Cardiac septum (tissue), 1 donor: ENCODE data around the gene ELOVL6. TPM values are rescaled to one million over a fixed set of nuclear protein-coding genes. Genes with fewer than 3 reads are reported as not detected.

Experiments used
- DNase-seq: peaks from one replicate; pipeline ENCODE4 v3.0.0-alpha.2; 2020; ENCODE audit warnings: low spot score
- intact Hi-C: fragments of 100-400 bp; cut with DNase I; formaldehyde crosslinking; loops from one replicate; pipeline ENCODE4 v1.14.0; 2022
- total RNA-seq: library from RNA; stranded (reverse); fragmentation: NEBNext Ultra II Directional; extraction: Animal tissue kit (Norgen Biotek cat#: 25700); gene quantifications from one replicate; pipeline ENCODE4 v1.2.1, GENCODE V29; 2021
- donor health status: DM: no; HTN: no; CAD: no.

The ELOVL6 gene
- total RNA-seq, 1 donor from 2014 or later: 2.4 TPM

DNA sequence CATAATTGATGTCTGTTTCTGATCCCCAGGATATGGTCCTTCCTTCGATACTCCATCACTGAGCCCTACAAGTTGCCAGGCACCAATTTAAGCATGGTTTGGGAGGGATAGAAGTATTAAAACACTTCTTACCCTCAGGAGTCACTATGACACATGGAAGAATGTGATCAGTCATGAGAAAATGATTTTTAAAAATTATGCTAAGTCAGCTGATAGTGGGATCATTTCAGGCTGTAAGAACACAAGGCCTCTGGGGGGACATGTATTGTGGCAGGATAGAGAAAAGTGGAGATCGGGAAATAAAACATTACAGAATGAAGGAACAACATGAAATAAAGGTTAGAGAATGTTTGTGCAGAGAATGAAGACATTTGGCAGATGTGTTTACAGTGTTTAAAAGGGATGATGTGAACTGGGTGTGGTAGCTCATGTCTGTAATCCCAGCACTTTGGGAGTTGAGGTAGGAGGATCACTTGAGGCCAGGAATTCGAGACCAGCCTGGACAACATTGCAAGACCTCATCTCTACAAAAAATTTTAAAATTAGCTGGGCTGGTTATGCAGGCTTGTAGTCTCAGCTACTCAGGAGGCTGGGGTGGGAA, 64.0 kb downstream of the ELOVL6 start:
- intact Hi-C loops: no loop called here
- no peak for DNase-seq

DNA sequence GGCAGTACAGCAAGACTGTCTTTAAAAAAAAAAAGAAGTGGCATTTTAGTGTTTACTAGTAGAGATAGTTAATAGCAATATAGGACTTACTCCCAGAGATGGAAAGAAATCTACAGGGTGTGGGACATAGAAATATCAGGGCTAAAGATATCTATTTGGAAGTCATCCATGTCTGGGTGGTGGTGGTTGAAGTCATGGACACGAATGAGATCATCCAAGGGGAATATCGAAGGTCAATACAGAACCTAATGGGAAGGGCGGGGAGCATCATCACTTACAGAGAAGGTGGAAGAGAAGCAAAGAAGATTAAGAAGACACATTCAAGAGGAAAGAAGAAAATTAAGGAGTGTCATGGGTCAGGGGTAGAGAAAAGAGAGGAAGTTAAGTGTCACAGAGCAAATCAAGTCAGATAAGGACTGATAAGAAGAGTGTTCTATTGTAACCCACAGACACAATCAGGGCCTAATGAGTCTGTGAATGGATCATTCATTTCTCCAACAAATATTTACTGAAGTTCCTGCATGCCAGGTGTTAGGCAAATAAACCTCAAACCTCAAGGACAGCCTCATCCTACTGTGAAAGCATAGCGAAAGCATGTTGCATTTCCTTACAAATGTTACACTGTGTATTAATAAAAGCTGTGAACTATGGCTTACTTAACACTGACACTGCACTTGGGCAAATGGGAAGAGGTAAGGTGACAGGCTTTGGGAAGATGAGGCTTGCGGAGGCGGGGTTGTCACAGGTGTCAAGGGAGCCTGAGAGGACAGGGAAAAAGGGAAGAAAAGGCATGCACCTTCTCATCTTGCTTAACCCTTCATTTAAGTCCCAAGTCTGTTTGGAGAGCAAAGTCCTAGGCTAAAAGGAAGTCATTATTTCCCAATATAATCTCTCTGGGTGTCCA, 65.3 kb downstream of the ELOVL6 start:
- intact Hi-C loops: no loop called here
- no peak for DNase-seq

DNA sequence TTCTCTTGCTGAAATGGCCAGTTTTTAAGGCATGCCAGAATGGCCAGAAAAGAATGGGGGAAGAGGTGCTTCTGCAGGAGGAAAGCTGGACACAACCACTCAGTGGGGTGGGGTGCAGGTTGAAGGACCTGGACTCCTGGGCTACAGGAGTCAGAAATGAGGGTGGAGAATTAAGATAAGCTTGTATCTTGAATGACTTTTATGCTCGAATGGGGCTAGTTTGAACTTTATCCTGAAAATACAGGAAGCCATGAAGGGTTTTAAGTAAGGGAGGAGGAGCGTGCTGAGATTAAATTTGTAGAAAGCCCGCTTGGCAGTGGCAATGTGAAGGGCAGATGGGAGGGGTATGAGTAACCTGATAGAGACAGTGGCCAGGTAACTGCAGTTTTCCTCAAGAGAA, 66.5 kb downstream of the ELOVL6 start:
- no peak for DNase-seq
- intact Hi-C loops: no loop called here

DNA sequence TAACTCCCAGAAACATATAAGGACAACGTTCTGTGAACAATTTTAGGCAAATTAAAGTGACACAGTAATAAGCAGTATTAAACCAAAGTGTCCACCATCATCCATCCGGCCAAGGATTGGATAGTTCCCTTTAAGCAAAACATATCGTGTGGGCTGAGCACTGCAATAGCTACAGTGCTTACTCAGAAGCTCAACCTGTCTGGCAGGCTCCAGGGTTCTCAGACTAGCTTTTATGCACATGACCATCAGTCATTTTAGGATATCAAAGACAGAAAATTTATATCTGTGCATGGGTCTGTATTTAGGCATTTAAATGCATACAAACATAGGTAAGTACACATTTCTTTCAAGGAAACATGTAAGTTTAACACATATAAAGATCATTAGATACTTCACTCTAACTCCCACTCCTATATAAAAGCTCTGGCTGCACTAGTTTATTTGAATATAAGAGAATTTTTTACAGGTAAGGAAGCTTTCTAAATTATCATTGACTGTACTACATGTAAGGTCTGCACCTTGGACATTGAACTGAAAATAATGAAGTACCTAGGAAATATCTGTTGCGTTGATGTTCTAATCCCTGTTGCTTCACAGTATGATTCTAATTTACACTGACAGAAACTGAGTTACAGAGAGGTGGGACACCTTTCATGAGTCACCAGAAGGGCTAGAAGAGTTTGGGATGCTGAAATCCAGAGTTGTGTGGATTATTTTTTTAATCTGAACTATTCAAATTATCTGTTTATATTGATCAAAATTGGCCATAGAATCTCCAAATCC, 67.6 kb downstream of the ELOVL6 start:
- intact Hi-C loops: no loop called here
- DNase-seq: no peak

DNA sequence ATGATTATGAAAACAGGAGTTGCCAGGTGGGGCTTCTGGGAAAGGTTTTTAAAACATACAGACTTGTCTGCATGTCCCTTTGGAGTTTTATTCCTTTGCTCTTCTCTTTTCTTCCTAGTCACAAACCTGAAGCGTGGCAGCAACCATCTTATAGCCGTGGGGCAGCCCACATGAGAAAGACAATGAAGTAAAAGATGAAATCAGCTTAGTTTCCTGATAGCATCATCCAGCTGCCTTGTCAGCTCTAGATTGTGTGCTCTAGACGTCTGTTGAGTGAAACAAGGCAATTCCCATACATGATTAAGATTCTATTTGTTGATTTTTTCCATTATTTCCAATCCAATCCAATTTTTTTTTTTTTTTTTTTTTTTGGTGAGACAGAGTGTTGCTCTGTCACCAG, 68.9 kb downstream of the ELOVL6 start:
- DNase-seq: no peak
- intact Hi-C loops: no loop called here

DNA sequence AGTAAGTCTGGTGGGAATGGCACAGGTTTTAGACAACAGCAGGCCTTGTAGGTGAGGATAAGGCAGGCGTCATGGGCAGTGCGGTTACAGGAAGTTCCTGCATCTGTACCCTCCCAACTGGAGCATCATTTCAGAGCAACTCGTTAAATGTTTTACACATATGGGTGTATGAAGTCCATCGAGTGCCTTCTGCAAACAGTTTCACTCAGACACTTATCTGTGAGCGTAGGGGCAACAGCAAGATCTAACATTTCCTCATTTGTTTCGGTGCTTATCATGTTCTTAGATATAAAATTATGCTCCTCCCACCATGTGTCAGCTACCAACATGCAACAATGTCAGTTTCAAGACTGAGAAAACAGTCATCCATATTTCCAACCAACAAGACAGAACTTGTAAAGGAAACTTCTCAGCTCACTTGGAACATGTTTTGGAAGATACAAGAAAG, 69.9 kb downstream of the ELOVL6 start:
- intact Hi-C loops: no loop called here
- no peak for DNase-seq

DNA sequence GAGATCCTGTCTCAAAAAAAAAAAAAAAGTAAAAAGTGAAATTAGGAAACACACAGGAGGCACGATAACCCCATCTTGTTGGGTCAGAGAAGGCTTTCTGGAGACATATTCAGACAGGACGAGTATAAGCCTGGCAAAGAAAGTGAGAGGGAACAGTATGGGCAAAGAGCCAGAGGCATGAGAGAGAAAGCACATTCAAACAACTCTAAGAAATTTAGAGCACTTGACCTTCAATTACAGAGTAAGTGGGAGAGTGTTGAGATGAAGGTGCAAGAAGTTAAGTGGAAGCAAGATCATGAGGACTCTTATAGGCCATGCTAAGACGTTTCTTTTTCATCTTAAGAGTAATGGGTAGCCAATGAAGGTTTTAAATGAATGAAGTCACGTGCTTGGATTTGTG, 70.4 kb downstream of the ELOVL6 start:
- intact Hi-C loops: no loop called here
- DNase-seq: no peak

DNA sequence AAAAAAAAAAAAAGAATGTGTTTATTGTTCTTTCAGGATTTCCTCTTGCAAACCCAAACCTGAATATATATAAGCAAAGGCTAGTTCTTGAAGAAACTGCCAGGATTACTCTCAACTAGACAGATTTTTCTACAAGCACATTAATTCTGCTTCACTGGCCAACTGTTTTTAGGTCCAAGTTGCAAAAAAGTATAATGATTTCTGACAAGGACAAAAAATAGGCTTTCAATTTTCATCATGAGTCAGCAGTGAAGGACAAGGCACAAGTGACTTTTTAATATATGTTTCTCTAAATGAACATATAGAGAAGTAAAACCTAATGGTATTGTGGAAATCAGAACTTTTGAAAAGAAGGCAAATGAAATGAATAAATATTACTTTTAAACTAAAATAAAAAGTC, 73.7 kb downstream of the ELOVL6 start:
- intact Hi-C loops: no loop called here
- no peak for DNase-seq

DNA sequence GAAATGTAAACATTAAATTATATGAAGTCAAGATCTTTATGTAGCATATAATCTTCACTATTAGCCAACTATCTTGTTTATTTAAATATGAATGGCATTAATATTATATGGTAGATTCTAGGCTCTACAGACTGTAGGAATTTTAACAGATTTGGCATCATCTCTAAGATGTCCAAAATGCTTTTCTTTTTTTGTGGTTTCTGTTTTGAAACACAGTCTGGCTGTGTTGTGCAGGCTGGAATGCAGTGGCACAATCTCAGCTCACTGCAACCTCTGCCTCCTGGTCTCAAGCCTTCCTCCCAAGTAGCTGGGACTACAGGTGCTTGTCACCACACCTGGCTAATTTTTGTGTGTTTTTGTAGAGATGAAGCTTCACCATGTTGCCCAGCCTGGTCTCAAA, 76.2 kb downstream of the ELOVL6 start:
- no peak for DNase-seq
- intact Hi-C loops: no loop called here

DNA sequence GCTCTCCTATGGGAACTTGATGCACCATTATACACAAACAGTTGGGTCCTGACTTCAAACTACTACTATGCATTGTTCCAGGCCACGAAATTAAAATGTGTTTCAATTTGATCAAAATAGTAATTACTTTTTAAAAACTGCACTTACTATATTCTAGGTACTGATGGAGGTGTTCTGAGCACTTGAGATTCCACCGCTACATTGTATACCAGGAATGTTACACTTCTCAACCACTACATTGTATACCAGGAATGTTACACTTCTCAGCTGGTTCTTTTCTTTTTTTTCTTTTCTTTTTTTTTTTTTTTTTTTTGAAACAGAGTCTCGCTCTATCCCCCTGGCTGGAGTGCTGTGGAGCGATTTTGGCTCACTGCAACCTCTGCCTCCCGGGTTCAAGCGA, 77.9 kb downstream of the ELOVL6 start:
- no peak for DNase-seq
- intact Hi-C loops: no loop called here

DNA sequence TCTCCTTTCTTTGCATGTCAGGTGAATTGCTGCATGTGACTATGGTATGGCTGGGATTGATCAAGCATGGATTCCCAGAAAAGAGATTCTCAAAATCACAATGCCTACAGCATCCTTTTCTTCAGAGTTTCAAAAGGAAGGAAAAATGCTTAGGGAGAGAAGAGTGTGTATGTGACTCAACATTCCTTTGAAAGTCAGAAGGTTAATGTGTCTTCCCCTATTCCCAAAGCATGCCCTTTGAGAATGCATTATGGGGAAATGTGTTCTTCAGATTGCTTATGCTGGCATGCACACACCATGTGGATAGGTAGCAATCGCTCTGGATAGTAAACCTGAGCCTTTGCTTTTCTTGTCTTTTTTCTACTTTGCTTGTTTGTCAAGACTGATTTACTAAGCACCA, 78.5 kb downstream of the ELOVL6 start:
- intact Hi-C loops: no loop called here
- DNase-seq: no peak

DNA sequence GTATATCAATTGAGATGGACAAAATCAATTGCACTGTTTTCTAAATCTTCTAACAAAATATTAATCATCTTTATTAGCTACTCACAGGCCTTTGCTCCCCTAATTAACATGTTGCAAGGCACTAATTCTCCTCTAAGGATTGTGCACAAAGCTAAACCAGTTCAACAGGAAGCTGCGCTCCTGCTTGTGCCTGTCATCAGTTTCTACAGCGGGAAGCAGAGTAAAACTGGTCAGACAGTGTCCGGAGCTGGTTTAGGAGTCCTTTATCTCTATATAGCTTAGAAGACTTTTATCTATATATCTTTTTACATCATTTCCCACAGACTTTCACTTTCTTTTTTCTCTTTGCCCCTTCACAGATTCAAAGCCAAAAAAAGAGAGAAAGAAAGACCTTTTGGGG, 79.1 kb downstream of the ELOVL6 start:
- intact Hi-C loops: no loop called here
- DNase-seq: no peak

DNA sequence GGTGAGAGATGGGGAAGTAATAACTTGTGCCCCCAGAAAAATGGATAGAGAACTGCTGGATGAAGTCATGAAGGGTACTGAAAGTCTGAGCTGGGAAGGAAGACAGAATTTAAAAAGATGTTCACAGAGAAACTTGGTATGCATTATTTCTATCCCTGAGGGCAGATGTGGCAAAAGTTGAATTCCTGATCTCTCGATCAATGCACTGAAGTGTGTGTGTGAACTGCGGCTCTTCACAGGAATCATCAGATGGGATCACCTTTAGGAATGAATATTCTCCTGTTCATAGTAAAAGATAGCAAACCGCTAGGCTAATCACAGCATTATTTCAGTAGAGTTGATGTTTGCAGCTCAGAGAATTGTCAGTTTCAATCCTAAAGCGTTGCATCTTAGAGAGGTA, 86.4 kb downstream of the ELOVL6 start:
- intact Hi-C loops: no loop called here

DNA sequence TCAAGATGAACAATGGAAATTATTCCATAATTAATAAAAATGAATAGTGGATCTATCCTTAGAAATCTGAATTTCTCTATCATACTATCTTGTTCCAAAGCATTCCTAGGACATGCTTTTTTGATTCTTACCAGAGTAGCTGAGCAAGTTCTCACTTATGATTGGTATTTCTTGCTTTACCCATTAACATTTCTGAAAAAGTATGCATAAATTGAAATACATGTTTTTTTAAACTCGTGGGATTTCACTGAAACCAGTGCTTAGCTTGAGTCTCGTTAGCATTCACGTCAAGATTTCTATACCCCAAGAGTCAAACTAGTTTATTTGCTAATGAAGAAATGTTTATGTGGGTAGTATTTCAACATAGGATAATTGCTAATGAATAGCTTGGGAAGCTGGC, 89.0 kb downstream of the ELOVL6 start:
- intact Hi-C loops: no loop called here
- DNase-seq: no peak

More for the DNA sequence above, 86.4 kb downstream of the ELOVL6 start:
- no peak for DNase-seq

DNA sequence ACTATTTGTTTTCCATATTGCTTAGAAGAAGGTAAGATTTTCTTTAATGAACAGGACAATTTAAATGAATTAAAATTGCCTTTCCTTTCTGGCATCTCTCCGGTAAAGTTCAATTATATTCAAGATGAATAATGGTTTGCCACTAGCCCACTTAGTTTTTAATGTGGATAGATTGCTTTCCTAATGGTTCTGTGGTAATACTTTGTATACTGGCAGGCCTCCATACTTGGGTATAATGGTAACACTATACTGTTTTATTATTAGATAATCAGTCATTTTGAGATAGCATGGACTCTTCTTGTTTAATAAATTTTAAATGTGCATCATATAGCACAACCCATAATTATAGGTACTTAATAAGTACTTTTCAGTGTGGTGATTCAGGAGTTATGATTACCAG, 89.5 kb downstream of the ELOVL6 start:
- no peak for DNase-seq
- intact Hi-C loops: no loop called here

DNA sequence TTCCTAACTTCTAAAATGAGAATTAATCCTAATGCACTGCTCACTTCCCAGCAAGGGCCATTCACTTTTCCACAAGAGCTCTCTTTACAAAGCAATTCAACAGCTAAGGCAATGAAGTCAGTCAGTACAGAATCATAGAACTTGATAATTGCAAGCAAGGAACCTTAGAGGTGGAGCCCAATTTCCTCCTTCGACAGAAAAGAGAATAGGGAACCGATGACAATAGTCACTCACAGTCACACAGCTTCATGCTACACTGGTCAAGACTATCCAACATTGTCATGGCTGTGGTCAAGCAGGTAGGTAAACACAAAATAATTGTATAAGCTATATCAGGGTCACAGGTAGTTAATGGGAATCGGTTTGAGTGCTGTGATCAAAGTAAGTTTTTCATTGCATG, 90.0 kb downstream of the ELOVL6 start:
- intact Hi-C loops: no loop called here

DNA sequence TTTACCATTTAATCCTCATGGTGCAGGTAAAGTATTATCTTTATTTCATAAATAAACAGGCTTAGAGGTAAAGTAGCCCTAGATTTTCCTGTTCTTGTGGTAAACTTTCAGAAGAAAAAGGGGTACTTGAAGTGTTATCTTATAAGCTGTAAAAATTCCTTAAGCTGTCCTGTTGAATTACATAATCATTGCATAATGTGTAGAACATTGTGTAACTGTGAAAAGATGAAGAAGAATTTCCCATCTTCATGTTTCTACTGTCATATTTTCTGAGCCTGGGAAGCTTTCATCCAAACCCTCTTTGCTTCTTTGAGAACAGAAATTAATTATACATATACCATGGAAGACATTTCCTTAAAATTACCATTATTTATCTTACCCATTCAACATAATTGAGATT, 90.5 kb downstream of the ELOVL6 start:
- intact Hi-C loops: no loop called here
- no peak for DNase-seq

More for the DNA sequence above, 90.0 kb downstream of the ELOVL6 start:
- no peak for DNase-seq

DNA sequence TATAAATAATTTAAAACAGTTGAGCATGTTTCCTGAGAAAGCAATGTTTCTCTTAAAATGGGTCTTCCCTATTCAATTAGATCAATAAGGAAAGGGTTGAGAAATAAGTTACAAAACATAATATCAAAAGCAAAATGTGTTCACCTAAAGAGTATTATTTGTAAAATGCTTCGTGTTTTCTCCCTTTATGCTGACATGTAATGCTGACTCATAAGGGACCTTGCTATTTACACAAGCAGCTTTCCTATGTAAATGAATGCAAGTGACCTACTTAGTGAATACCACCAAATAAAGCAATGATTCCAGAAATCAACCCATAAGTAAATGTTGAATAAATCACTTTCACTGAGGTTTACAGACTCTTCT, 91.5 kb downstream of the ELOVL6 start:
- DNase-seq: no peak
- intact Hi-C loops: no loop called here

DNA sequence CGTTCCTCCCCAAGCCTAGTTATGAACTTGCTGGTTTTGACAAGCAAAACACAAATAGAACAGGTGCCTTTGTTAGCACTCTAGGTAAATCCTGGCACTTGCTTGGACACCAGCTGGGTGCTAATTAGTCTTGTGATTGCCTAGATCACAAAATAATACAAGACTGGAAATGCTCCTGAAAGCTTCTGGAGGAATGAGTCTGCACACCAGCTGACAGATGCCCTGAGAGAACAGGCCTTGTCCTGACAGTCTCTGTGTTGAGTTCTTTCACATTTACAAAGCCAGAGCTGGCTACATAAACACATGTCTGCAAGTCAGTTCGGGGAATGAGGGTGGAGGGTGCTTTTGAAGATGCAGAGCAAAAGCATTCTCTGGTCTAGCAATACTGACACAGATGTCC, 93.8 kb downstream of the ELOVL6 start:
- intact Hi-C loops: no loop called here
- DNase-seq: no peak

DNA sequence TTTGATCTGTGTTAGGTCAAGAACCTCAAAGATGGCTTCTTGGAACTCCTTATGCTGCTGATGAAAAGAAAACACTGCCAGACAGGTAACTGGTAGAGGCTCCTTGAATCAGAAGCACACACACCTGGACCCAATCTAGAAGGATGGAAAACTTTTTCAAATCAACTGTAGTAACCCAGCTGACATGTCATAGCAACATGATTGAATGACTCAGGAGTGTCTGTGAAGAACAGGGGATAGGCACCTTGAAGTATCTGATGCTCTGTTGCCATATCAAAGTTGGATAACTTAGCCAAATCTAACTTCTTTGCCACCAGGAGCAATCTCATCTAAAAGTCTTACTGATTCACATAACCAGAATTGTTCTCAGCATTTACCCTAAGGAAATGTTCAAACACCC, 98.8 kb downstream of the ELOVL6 start:
- intact Hi-C loops: no loop called here

DNA sequence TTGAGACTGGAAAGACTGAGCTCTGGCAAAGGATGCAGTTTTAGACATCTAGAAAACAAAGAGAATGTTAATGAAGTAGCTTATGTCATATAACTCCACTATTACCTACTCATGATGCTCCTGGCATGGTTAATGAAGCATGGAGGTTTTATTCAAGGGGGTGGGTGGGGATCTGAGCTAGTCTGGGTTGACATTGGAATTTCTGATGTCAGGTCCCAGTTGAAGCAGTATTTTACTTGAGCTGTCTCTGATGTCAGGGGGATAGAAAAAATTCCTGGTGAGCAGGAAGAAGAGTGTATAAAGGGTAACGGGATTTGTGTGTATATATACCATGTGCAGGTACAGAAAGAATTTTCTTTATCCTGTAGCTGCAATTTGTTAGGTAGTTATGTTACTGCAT, 102.0 kb downstream of the ELOVL6 start:
- no peak for DNase-seq
- intact Hi-C loops: no loop called here

More for the DNA sequence above, 98.8 kb downstream of the ELOVL6 start:
- no peak for DNase-seq
